Activated T-helper 1 cell treated with anti-CD3 and anti-CD28 coated beads, Interleukin-2, amount 50 U/mL, for 16 hours (primary cell): ENCODE results near the gene PID1.

Experiments used
- DNase-seq, 2 donors: peaks; one replicate each; pipeline ENCODE4 v3.0.0-alpha.2; 2020; ENCODE audit warnings: low read depth in 1 of 2, low spot score in 1 of 2

Gene PID1

GRCh38 chr2:229033816-229034215, 237.3 kb downstream of the PID1 start:
- DNase-seq = no peak

- DNase-seq = no peak
Observed at GRCh38 chr2:229032608-229033234, 238.4 kb downstream of the PID1 start.

GRCh38 chr2:229027353-229028105, 243.6 kb downstream of the PID1 start:
- no peak for DNase-seq

- no peak for DNase-seq
Observed at GRCh38 chr2:229025653-229026052, 245.4 kb downstream of the PID1 start.

GRCh38 chr2:229022652-229023051, 248.4 kb downstream of the PID1 start:
- no peak for DNase-seq

GRCh38 chr2:229022071-229022470, 249.0 kb downstream of the PID1 start:
- no peak for DNase-seq

- DNase-seq = no peak
Observed at GRCh38 chr2:229009816-229010215, 261.3 kb downstream of the PID1 start.

GRCh38 chr2:229003256-229003655, 267.8 kb downstream of the PID1 start:
- no peak for DNase-seq

GRCh38 chr2:229001196-229001595, 269.9 kb downstream of the PID1 start:
- DNase-seq = no peak

- DNase-seq = no peak
Observed at GRCh38 chr2:228999326-228999725, 271.8 kb downstream of the PID1 start.

GRCh38 chr2:228988786-228989185, 282.3 kb downstream of the PID1 start:
- DNase-seq = no peak

- DNase-seq = no peak
Observed at GRCh38 chr2:228987441-228988155, 283.5 kb downstream of the PID1 start.

- no peak for DNase-seq
Observed at GRCh38 chr2:228986961-228987360, 284.1 kb downstream of the PID1 start.

- no peak for DNase-seq
Observed at GRCh38 chr2:228983700-228984099, 287.4 kb downstream of the PID1 start.

- no peak for DNase-seq
Observed at GRCh38 chr2:228974169-228974568, 296.9 kb downstream of the PID1 start.
